ENCODE measurements around the gene AP2B1. TPM values are rescaled to one million over a fixed set of nuclear protein-coding genes. Genes with fewer than 3 reads are reported as not detected.

AP2B1 gene
- polyA plus RNA-seq, 4 donors: 117 to 136 (median 121) TPM

- DNase-seq (ENCODE audit: low read depth in 4 of 4, low spot score in 2 of 4): no peak
Measured at GRCh38 chr17:35765086-35765710, 178.1 kb downstream of the AP2B1 start.

- DNase-seq (ENCODE audit: low read depth in 4 of 4, low spot score in 2 of 4): no peak
Measured at GRCh38 chr17:35765756-35766488, 178.8 kb downstream of the AP2B1 start.

- DNase-seq (ENCODE audit: low read depth in 4 of 4, low spot score in 2 of 4): no peak
Measured at GRCh38 chr17:35766489-35766877, 179.4 kb downstream of the AP2B1 start.

- no peak for DNase-seq (ENCODE audit: low read depth in 4 of 4, low spot score in 2 of 4)
Measured at GRCh38 chr17:35766903-35767510, 179.9 kb downstream of the AP2B1 start.

GRCh38 chr17:35768797-35769196 is 181.7 kb downstream of the AP2B1 start:
- no peak for DNase-seq (ENCODE audit: low read depth in 4 of 4, low spot score in 2 of 4)

- no peak for DNase-seq (ENCODE audit: low read depth in 4 of 4, low spot score in 2 of 4)
Measured at GRCh38 chr17:35769895-35770486, 182.9 kb downstream of the AP2B1 start.

- DNase-seq (ENCODE audit: low read depth in 4 of 4, low spot score in 2 of 4): no peak
Measured at GRCh38 chr17:35773129-35773528, 186.0 kb downstream of the AP2B1 start.

GRCh38 chr17:35773679-35774425 is 186.7 kb downstream of the AP2B1 start:
- DNase-seq (ENCODE audit: low read depth in 4 of 4, low spot score in 2 of 4): no peak

- DNase-seq (ENCODE audit: low read depth in 4 of 4, low spot score in 2 of 4): no peak
Measured at GRCh38 chr17:35774499-35774898, 187.4 kb downstream of the AP2B1 start.

- no peak for DNase-seq (ENCODE audit: low read depth in 4 of 4, low spot score in 2 of 4)
Measured at GRCh38 chr17:35775039-35775438, 187.9 kb downstream of the AP2B1 start.

- DNase-seq (ENCODE audit: low read depth in 4 of 4, low spot score in 2 of 4): no peak
Measured at GRCh38 chr17:35775583-35775982, 188.5 kb downstream of the AP2B1 start.

Other genes starting within 250 kb of the AP2B1 start
- gene SLFN11, start 213.7 kb upstream of the AP2B1 start, polyA plus RNA-seq (ENCODE audit: insufficient read length in 4 of 4): 10 to 100 TPM in 3 of 4 donors, 1 to 10 TPM in 1; 8.7 to 19.1 (median 11.3) TPM
- 10 to 100 TPM; 18.5 to 20.1 (median 18.8) TPM for gene SLFN12, start 154.8 kb upstream of the AP2B1 start, polyA plus RNA-seq (ENCODE audit: insufficient read length in 4 of 4)
- 10 to 100 TPM; 16.4 to 43.2 (median 26.4) TPM for gene SLFN13, start 138.6 kb upstream of the AP2B1 start, polyA plus RNA-seq (ENCODE audit: insufficient read length in 4 of 4)
- under 1 TPM in 3 of 4 donors, not detected in 1; 0.20 to 0.44 (median 0.26) TPM for gene SLFN12L, start 49.6 kb upstream of the AP2B1 start, polyA plus RNA-seq (ENCODE audit: insufficient read length in 4 of 4)
- under 1 TPM; 0.08 to 0.31 (median 0.16) TPM for gene SLFN14, start 26.5 kb upstream of the AP2B1 start, polyA plus RNA-seq (ENCODE audit: insufficient read length in 4 of 4)
- 10 to 100 TPM; 10.5 to 12.1 (median 11.3) TPM for gene PEX12, start 8.8 kb upstream of the AP2B1 start, polyA plus RNA-seq (ENCODE audit: insufficient read length in 4 of 4)
- gene RASL10B, start 144.3 kb downstream of the AP2B1 start, polyA plus RNA-seq (ENCODE audit: insufficient read length in 4 of 4): 10 to 100 TPM; 12.0 to 16.8 (median 15.3) TPM
- under 1 TPM in 2 of 4 donors, not detected in 2; 0.13 TPM for gene GAS2L2, start 165.9 kb downstream of the AP2B1 start, polyA plus RNA-seq (ENCODE audit: insufficient read length in 4 of 4)
- gene C17orf50, start 173.6 kb downstream of the AP2B1 start, polyA plus RNA-seq (ENCODE audit: insufficient read length in 4 of 4): under 1 TPM in 2 of 4 donors, not detected in 2; 0.20 to 0.21 TPM
- 1 to 10 TPM; 1.6 to 2.6 (median 2.0) TPM for gene MMP28, start 208.3 kb downstream of the AP2B1 start, polyA plus RNA-seq (ENCODE audit: insufficient read length in 4 of 4)
- 100 to 1,000 TPM; 182 to 290 (median 223) TPM for gene TAF15, start 222.2 kb downstream of the AP2B1 start, polyA plus RNA-seq (ENCODE audit: insufficient read length in 4 of 4)